ENCODE results near the gene DTNA.

GRCh38 chr18:34767601-34768027 is 57.5 kb downstream of the DTNA start:
- TF ChIP-seq, protein P1, sequence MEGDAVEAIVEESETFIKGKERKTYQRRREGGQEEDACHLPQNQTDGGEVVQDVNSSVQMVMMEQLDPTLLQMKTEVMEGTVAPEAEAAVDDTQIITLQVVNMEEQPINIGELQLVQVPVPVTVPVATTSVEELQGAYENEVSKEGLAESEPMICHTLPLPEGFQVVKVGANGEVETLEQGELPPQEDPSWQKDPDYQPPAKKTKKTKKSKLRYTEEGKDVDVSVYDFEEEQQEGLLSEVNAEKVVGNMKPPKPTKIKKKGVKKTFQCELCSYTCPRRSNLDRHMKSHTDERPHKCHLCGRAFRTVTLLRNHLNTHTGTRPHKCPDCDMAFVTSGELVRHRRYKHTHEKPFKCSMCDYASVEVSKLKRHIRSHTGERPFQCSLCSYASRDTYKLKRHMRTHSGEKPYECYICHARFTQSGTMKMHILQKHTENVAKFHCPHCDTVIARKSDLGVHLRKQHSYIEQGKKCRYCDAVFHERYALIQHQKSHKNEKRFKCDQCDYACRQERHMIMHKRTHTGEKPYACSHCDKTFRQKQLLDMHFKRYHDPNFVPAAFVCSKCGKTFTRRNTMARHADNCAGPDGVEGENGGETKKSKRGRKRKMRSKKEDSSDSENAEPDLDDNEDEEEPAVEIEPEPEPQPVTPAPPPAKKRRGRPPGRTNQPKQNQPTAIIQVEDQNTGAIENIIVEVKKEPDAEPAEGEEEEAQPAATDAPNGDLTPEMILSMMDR (IDR thresholded peaks at IDR 0.05; ENCODE audit: borderline replicate concordance, extremely low read depth, low read length, poor library complexity, severe bottlenecking): no peak
- no peak for TF ChIP-seq EZH2 (IDR thresholded peaks at IDR 0.05; ENCODE audit: borderline replicate concordance, low read depth, low read length, severe bottlenecking)

All from DND-41 (cell line).